Measurements from ENCODE around the gene RAB3D. TPM values are rescaled to one million over a fixed set of nuclear protein-coding genes. Genes with fewer than 3 reads are reported as not detected.

RAB3D gene
- total RNA-seq, 1 donor from 2014 or later = 33.9 TPM

DNA sequence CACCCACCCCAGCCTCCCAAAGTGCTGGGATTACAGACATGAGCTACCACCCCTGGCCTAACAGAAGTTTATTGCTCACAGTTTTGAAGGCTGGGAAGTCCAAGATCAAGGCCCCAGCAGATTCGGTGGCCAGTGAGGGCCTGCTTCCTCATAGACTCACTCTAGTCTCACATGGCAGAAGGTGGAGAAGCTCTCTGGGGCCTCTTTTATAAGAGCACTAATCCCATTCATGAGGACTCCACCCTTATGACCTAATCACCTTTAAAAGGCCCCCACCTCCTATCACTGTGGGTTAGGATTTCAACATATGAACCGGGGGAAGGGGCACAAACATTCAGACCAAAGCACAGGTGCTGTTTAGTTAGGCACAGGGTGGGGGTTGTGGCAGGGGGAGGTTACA, 28.1 kb upstream of the RAB3D start:
- H3K36me3 ChIP-seq = peaks cover 0 to 3% of the 10 kb centered on the region in 2 donors

GRCh38 chr19:11365557-11366117, 26.2 kb upstream of the RAB3D start:
- H3K27me3 ChIP-seq = no peaks in the 10 kb centered on the region
- H3K27ac ChIP-seq = no peak overlapping the region
- intact Hi-C loops (cut with DNase I) = no loop called here
- H3K4me1 ChIP-seq = peaks cover 10% of the 10 kb centered on the region
- TF ChIP-seq CTCF (IDR thresholded peaks at IDR 0.05) (no peak), POLR2A (IDR thresholded peaks at IDR 0.05) (no peak), POLR2AphosphoS5 (IDR thresholded peaks at IDR 0.05; ENCODE audit: insufficient read depth in 1 of 2, low read depth in 1 of 2) (no peak)
- H3K9me3 ChIP-seq = no peaks in the 10 kb centered on the region
- peaks cover 0 to 5% of the 10 kb centered on the region in 2 donors for H3K36me3 ChIP-seq
- no peak overlapping the region for H3K4me3 ChIP-seq
- DNase-seq (ENCODE audit: extremely low spot score in 2 of 2) = no peak

More for the DNA sequence above, 28.1 kb upstream of the RAB3D start:
- DNase-seq (ENCODE audit: extremely low spot score in 2 of 2) = no peak
- intact Hi-C loops (cut with DNase I) = no loop called here
- H3K27me3 ChIP-seq = no peaks in the 10 kb centered on the region
- no peak overlapping the region for H3K27ac ChIP-seq
- H3K4me3 ChIP-seq = no peak overlapping the region
- no peaks in the 10 kb centered on the region for H3K4me1 ChIP-seq
- H3K9me3 ChIP-seq = no peaks in the 10 kb centered on the region
- TF ChIP-seq POLR2A (IDR thresholded peaks at IDR 0.05) (no peak), POLR2AphosphoS5 (IDR thresholded peaks at IDR 0.05; ENCODE audit: insufficient read depth in 1 of 2, low read depth in 1 of 2) (no peak), CTCF (IDR thresholded peaks at IDR 0.05) (no peak)

- Histone ChIP-seq H3K4me3 (no peak overlapping the region), H3K9me3 (no peaks in the 10 kb centered on the region), H3K27me3 (no peaks in the 10 kb centered on the region), H3K36me3 (peaks cover 0 to 5% of the 10 kb centered on the region in 2 donors), H3K27ac (no peak overlapping the region), H3K4me1 (peaks cover 11% of the 10 kb centered on the region)
- no peak for TF ChIP-seq CTCF (IDR thresholded peaks at IDR 0.05)
- no peak for DNase-seq (ENCODE audit: extremely low spot score in 2 of 2)
- intact Hi-C loops (cut with DNase I) = no loop called here
These were observed 25.5 kb upstream of the RAB3D start for GRCh38 chr19:11364935-11365334.

DNA sequence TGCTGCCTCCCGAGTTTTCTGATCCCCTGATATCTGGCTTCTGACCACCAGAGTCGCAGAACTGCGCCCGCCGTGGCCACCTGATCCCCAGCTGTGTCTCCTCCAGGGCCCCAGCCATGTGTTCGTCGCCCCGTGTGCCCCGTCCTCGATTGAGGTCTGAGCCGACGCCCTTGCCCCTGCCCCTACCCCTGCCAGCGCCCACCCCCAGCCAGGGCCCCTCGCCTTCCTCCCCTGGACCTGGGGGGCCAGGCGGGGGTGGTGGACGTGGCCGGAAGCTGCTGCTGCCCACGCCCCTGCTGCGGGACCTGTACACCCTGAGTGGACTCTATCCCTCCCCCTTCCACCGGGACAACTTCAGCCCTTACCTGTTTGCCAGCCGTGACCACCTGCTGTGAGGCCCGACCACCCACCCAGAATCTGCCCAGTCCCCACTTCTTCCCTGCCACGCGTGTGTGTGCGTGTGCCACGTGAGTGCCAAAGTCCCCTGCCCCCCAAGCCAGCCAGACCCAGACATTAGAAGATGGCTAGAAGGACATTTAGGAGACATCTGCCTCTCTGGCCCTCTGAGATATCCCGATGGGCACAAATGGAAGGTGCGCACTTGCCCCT, 24.9 kb upstream of the RAB3D start:
- DNase-seq (ENCODE audit: extremely low spot score in 2 of 2) = no peak
- H3K27me3 ChIP-seq = no peaks in the 10 kb centered on the region
- peaks cover 11% of the 10 kb centered on the region for H3K4me1 ChIP-seq
- no peak overlapping the region for H3K4me3 ChIP-seq
- H3K27ac ChIP-seq = no peak overlapping the region
- H3K36me3 ChIP-seq = peaks cover 0 to 5% of the 10 kb centered on the region in 2 donors
- no peaks in the 10 kb centered on the region for H3K9me3 ChIP-seq
- intact Hi-C loops (cut with DNase I) = no loop called here
- TF ChIP-seq POLR2A (IDR thresholded peaks at IDR 0.05) (no peak), CTCF (IDR thresholded peaks at IDR 0.05) (no peak), POLR2AphosphoS5 (IDR thresholded peaks at IDR 0.05; ENCODE audit: insufficient read depth in 1 of 2, low read depth in 1 of 2) (no peak)

DNA sequence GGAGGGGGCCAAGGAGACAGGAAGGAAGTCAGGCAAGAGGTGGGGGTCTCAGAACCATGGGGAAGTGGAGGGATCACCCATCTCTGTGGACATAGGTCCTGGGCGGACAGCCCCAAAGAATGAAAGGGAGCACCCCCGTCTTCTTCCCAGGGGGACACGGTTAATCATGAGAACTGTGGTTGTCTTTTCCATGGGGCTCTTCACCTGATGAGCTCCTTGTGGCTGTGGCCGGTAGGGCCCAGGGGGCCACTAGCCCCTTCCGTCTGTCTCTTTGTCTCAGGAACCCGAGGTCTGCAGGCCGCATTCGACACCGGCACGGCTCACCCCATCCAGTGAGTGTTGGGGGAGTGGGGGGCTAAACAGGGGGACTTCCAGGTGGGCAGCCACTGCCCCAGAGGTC, 24.4 kb upstream of the RAB3D start:
- H3K27me3 ChIP-seq = no peaks in the 10 kb centered on the region
- H3K9me3 ChIP-seq = no peaks in the 10 kb centered on the region
- no peak overlapping the region for H3K27ac ChIP-seq
- intact Hi-C loops (cut with DNase I) = no loop called here
- H3K36me3 ChIP-seq = peaks cover 0 to 5% of the 10 kb centered on the region in 2 donors
- H3K4me1 ChIP-seq = peaks cover 11% of the 10 kb centered on the region
- TF ChIP-seq POLR2AphosphoS5 (IDR thresholded peaks at IDR 0.05; ENCODE audit: insufficient read depth in 1 of 2, low read depth in 1 of 2) (no peak), POLR2A (IDR thresholded peaks at IDR 0.05) (no peak)
- DNase-seq (ENCODE audit: extremely low spot score in 2 of 2) = no peak
- no peak overlapping the region for H3K4me3 ChIP-seq

All from vagina (tissue), 2 donors.